Measurements from ENCODE around the gene DPP6. TPM values are rescaled to one million over a fixed set of nuclear protein-coding genes. Genes with fewer than 3 reads are reported as not detected.

Gene DPP6
- total RNA-seq, 2 experiments from 2014 or later, result not detected

GRCh38 chr7:154493594-154493993, 441.4 kb downstream of the DPP6 start:
- H3K36me3 Mint-ChIP-seq (ENCODE audit: low read depth), result no peaks in the 10 kb centered on the region

GRCh38 chr7:154497751-154498150, 445.6 kb downstream of the DPP6 start:
- peaks cover 6% of the 10 kb centered on the region for H3K9me3 Mint-ChIP-seq
- POLR2A ChIA-PET, result no interaction called here
- Histone ChIP-seq H3K36me3 (ENCODE audit: insufficient read depth, low read length) (no peaks in the 10 kb centered on the region), H3K27ac (ENCODE audit: low read depth in 1 of 2, low read length in 2 of 2) (no peak overlapping the region), H3K9me3 (ENCODE audit: control insufficient read depth in 1 of 2, insufficient read depth in 1 of 2, low read length in 2 of 2) (peaks cover 0 to 6% of the 10 kb centered on the region in 2 experiments), H3K4me1 (ENCODE audit: insufficient read depth, low read length) (no peaks in the 10 kb centered on the region), H3K4me3 (ENCODE audit: low read length) (no peak overlapping the region), H3K27me3 (ENCODE audit: control insufficient read depth in 1 of 2, insufficient read depth in 2 of 2, low read length in 2 of 2) (no peaks in the 10 kb centered on the region)
- DNase-seq, result no peak
- no peaks in the 10 kb centered on the region for H3K36me3 Mint-ChIP-seq (ENCODE audit: low read depth)
- no peak overlapping the region for H3K4me3 Mint-ChIP-seq
- intact Hi-C loops (cut with DNase I, micrococcal nuclease), result no loop called here
- TF ChIP-seq CTCF (IDR thresholded peaks at IDR 0.05), result no peak
- no peak for ATAC-seq (ENCODE audit: poor library complexity)
- no peaks in the 10 kb centered on the region for H3K4me1 Mint-ChIP-seq (ENCODE audit: low read depth)
- no peak overlapping the region for H3K27ac Mint-ChIP-seq
- CTCF ChIA-PET, result no interaction called here
- H3K27me3 Mint-ChIP-seq, result no peaks in the 10 kb centered on the region

More at GRCh38 chr7:154493594-154493993, 441.4 kb downstream of the DPP6 start:
- intact Hi-C loops (cut with DNase I, micrococcal nuclease), result no loop called here
- H3K9me3 Mint-ChIP-seq, result peaks cover 4% of the 10 kb centered on the region
- ATAC-seq (ENCODE audit: poor library complexity), result no peak
- H3K27me3 Mint-ChIP-seq, result no peaks in the 10 kb centered on the region
- no peaks in the 10 kb centered on the region for H3K9me3 ChIP-seq (ENCODE audit: control insufficient read depth in 1 of 2, insufficient read depth in 1 of 2, low read length in 2 of 2)
- H3K4me1 ChIP-seq (ENCODE audit: insufficient read depth, low read length), result no peaks in the 10 kb centered on the region
- no peak overlapping the region for H3K4me3 ChIP-seq (ENCODE audit: low read length)
- DNase-seq, result no peak
- H3K4me3 Mint-ChIP-seq, result no peak overlapping the region
- H3K4me1 Mint-ChIP-seq (ENCODE audit: low read depth), result no peaks in the 10 kb centered on the region
- ChIA-PET POLR2A (no interaction called here), CTCF (no interaction called here)
- H3K27ac ChIP-seq (ENCODE audit: low read depth in 1 of 2, low read length in 2 of 2), result no peak overlapping the region
- no peaks in the 10 kb centered on the region for H3K27me3 ChIP-seq (ENCODE audit: control insufficient read depth in 1 of 2, insufficient read depth in 2 of 2, low read length in 2 of 2)
- no peaks in the 10 kb centered on the region for H3K36me3 ChIP-seq (ENCODE audit: insufficient read depth, low read length)
- H3K27ac Mint-ChIP-seq, result no peak overlapping the region
- no peak for TF ChIP-seq CTCF (IDR thresholded peaks at IDR 0.05)

GRCh38 chr7:154503962-154504550, 451.9 kb downstream of the DPP6 start:
- DNase-seq (peak in 3 of 14 experiments; percentile 7 to 24 (median 18)), ATAC-seq (ENCODE audit: poor library complexity) (no peak)
- peaks cover 0 to 6% of the 10 kb centered on the region in 2 experiments for H3K9me3 ChIP-seq (ENCODE audit: control insufficient read depth in 1 of 2, insufficient read depth in 1 of 2, low read length in 2 of 2)
- H3K4me3 Mint-ChIP-seq, result no peak overlapping the region
- no peaks in the 10 kb centered on the region for H3K36me3 ChIP-seq (ENCODE audit: insufficient read depth, low read length)
- no peak overlapping the region for H3K4me3 ChIP-seq (ENCODE audit: low read length)
- ChIA-PET POLR2A (no interaction called here), CTCF (no interaction called here)
- no peak overlapping the region for H3K27ac Mint-ChIP-seq
- no peaks in the 10 kb centered on the region for H3K4me1 ChIP-seq (ENCODE audit: insufficient read depth, low read length)
- no peak overlapping the region for H3K27ac ChIP-seq (ENCODE audit: low read depth in 1 of 2, low read length in 2 of 2)
- H3K4me1 Mint-ChIP-seq (ENCODE audit: low read depth), result no peaks in the 10 kb centered on the region
- H3K27me3 Mint-ChIP-seq, result no peaks in the 10 kb centered on the region
- H3K27me3 ChIP-seq (ENCODE audit: control insufficient read depth in 1 of 2, insufficient read depth in 2 of 2, low read length in 2 of 2), result no peaks in the 10 kb centered on the region
- H3K9me3 Mint-ChIP-seq, result peaks cover 1% of the 10 kb centered on the region
- intact Hi-C loops (cut with DNase I, micrococcal nuclease), result no loop called here
- TF ChIP-seq CTCF (IDR thresholded peaks at IDR 0.05), result peak; percentile 67
- no peaks in the 10 kb centered on the region for H3K36me3 Mint-ChIP-seq (ENCODE audit: low read depth)

Measured in CD4-positive, alpha-beta T cell (primary cell).